ENCODE measurements around the gene C12orf57.

C12orf57 gene

DNA sequence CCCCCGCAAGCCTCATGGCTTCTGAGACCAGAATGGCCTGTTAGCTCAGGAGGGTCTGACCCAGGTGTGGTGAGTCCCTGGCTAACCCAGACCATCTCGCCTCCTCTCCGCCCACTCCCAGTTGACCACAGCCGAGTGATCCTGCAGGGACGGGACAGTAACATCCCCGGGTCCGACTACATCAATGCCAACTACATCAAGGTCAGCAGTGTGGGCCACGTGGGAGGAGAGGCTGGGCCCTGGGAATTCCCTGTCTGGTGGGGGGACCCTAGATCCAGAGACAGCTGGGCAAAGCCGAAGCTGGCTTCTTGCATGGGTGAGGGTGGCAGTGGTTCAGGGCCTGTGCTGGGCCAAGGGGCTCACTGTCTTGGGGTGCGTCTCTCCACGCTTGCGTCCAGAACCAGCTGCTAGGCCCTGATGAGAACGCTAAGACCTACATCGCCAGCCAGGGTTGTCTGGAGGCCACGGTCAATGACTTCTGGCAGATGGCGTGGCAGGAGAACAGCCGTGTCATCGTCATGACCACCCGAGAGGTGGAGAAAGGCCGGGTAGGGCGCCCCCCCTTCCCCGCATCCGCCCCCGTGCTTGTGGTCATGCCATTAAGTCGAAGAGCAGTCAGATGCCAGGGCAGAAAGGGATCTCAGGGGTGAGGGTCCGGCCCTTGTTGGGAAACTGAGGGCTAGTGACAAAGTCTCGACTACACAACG is 12.4 kb downstream of the C12orf57 start:
- H3K4me3 ChIP-seq (ENCODE audit: low read depth, low read length): no peak overlapping the region
- TF ChIP-seq MAX (IDR thresholded peaks at IDR 0.05; ENCODE audit: low read depth, low read length): no peak
- TF ChIP-seq, protein P1, sequence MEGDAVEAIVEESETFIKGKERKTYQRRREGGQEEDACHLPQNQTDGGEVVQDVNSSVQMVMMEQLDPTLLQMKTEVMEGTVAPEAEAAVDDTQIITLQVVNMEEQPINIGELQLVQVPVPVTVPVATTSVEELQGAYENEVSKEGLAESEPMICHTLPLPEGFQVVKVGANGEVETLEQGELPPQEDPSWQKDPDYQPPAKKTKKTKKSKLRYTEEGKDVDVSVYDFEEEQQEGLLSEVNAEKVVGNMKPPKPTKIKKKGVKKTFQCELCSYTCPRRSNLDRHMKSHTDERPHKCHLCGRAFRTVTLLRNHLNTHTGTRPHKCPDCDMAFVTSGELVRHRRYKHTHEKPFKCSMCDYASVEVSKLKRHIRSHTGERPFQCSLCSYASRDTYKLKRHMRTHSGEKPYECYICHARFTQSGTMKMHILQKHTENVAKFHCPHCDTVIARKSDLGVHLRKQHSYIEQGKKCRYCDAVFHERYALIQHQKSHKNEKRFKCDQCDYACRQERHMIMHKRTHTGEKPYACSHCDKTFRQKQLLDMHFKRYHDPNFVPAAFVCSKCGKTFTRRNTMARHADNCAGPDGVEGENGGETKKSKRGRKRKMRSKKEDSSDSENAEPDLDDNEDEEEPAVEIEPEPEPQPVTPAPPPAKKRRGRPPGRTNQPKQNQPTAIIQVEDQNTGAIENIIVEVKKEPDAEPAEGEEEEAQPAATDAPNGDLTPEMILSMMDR (IDR thresholded peaks at IDR 0.05; ENCODE audit: low read depth, low read length): no peak
- DNase-seq (ENCODE audit: low read depth): no peak

- TF ChIP-seq POLR2A (IDR thresholded peaks at IDR 0.05; ENCODE audit: extremely low read depth, insufficient read length): no peak
- TF ChIP-seq MAX (IDR thresholded peaks at IDR 0.05; ENCODE audit: low read depth, low read length): no peak
- TF ChIP-seq, protein P1 (IDR thresholded peaks at IDR 0.05; ENCODE audit: low read depth, low read length): no peak
- no peak for TF ChIP-seq MYC (IDR thresholded peaks at IDR 0.05; ENCODE audit: low read depth, low read length)
- no peak for DNase-seq (ENCODE audit: low read depth)
- H3K4me3 ChIP-seq (ENCODE audit: low read depth, low read length): no peak overlapping the region
Measured at GRCh38 chr12:6957151-6957701, 13.4 kb downstream of the C12orf57 start.

DNA sequence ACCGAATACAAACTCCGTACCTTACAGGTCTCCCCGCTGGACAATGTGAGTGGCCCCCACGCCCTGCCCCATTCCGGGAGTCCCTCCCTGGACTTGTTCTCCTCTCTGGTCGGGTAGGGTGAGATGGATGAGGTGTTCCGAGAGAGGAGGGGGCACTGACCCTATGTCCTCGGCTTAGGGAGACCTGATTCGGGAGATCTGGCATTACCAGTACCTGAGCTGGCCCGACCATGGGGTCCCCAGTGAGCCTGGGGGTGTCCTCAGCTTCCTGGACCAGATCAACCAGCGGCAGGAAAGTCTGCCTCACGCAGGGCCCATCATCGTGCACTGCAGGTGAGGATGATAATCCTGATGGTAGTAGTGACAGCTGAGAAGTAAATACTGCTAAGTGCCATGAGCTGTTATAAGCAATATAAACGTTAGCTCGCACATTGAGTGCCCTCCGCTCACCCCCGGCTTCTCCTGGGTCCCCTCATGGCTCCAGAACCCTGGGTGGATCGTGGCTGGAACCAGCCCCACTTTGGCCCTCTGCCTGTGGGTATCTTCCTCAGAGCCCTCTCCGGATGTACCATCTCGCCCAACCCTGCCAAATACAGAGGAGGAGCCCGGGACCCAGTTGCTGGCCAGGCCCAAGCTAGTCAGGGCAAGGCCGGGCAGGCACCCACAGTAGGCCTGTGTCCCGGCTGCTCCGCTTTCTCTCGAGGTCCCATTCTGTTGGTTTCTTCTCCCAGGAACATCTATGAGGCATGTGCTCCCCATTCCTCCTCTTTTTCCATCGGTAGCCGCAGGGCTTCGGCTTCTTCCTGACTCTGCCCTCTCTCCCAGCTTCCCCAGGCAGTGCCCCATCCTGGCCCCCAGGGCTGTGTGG is 14.2 kb downstream of the C12orf57 start:
- DNase-seq (ENCODE audit: low read depth): no peak
- TF ChIP-seq, protein P1 (IDR thresholded peaks at IDR 0.05; ENCODE audit: low read depth, low read length): no peak
- no peak for TF ChIP-seq MYC (IDR thresholded peaks at IDR 0.05; ENCODE audit: low read depth, low read length)
- no peak for TF ChIP-seq POLR2A (IDR thresholded peaks at IDR 0.05; ENCODE audit: extremely low read depth, insufficient read length)
- no peak for TF ChIP-seq MAX (IDR thresholded peaks at IDR 0.05; ENCODE audit: low read depth, low read length)
- peak overlapping the region; percentile 28 for H3K4me3 ChIP-seq (ENCODE audit: low read depth, low read length)

GRCh38 chr12:6958609-6959057 is 14.8 kb downstream of the C12orf57 start:
- no peak for TF ChIP-seq MYC (IDR thresholded peaks at IDR 0.05; ENCODE audit: low read depth, low read length)
- no peak for TF ChIP-seq MAX (IDR thresholded peaks at IDR 0.05; ENCODE audit: low read depth, low read length)
- TF ChIP-seq, protein P1 (IDR thresholded peaks at IDR 0.05; ENCODE audit: low read depth, low read length): no peak
- TF ChIP-seq POLR2A (IDR thresholded peaks at IDR 0.05; ENCODE audit: extremely low read depth, insufficient read length): no peak
- peak overlapping the region; percentile 28 for H3K4me3 ChIP-seq (ENCODE audit: low read depth, low read length)
- peak; percentile 58 for DNase-seq (ENCODE audit: low read depth)

DNA sequence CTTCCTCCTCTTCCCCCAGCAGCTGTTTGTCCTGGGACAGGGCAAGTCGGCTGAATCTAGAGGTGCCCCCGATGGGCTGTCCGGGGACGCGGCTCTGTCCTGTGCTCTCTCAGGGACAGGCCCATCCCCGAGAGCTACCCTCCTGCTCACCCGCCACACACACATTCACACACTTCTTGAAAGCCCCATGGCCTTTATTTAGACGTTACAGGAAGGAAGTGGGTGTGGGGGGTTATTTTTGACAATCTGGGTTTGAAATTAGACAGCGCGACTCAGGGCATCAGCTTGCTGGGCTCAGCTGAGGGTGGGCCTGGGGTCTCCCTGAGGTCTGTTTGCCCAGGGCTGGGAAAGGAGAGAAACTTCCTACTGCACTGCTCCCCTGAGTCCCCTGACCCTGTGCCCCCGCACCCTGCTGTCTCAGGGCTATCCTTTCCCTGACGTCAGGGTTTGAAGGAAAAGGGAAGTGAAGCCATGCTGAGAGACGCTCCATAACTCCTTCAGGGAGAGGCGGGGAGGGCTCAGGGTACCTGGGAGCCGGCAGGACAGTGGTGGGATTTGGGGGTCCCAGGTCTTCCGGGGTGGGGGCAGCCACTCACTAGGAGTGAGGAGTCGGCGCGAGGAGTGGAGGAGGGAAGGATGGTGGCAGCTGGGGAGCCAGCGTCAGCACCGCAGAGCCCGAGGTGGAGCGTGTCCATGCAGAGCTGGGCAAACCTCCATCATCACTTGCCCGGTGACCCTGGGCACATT is 15.4 kb downstream of the C12orf57 start:
- peak; percentile 33 for TF ChIP-seq POLR2A (IDR thresholded peaks at IDR 0.05; ENCODE audit: extremely low read depth, insufficient read length)
- peak; percentile 23; the same call in 1 of the 2 replicates for TF ChIP-seq MYC (IDR thresholded peaks at IDR 0.05; ENCODE audit: low read depth, low read length)
- TF ChIP-seq, protein P1 (IDR thresholded peaks at IDR 0.05; ENCODE audit: low read depth, low read length): no peak
- TF ChIP-seq MAX (IDR thresholded peaks at IDR 0.05; ENCODE audit: low read depth, low read length): peak; percentile 40; the same call in 1 of the 2 replicates
- peak; percentile 86 for DNase-seq (ENCODE audit: low read depth)
- peak overlapping the region; percentile 36 for H3K4me3 ChIP-seq (ENCODE audit: low read depth, low read length)

All from NB4 (cell line).